ENCODE data around the gene SPATA2L. TPM values are rescaled to one million over a fixed set of nuclear protein-coding genes. Genes with fewer than 3 reads are reported as not detected.
A peak's percentile ranks its signal among the peaks of the same experiment; 100 is the strongest.

Gene SPATA2L
- polyA plus RNA-seq, 1 donor (not counting 4 experiments of a cell fraction or from before 2014, with no cell fraction given) = 1.7 TPM

GRCh38 chr16:89723279-89724250, 22.1 kb upstream of the SPATA2L start:
- Histone ChIP-seq H3K27me3 (ENCODE audit: control insufficient read depth, extremely low read depth, insufficient read depth, low read length) (no peaks in the 10 kb centered on the region), H3K36me3 (ENCODE audit: control insufficient read depth in 2 of 2, extremely low read depth in 1 of 2, insufficient read depth in 2 of 2, low read length in 2 of 2) (peaks cover 8 to 26% of the 10 kb centered on the region in 2 experiments), H3K9me3 (ENCODE audit: control insufficient read depth, low read depth, low read length) (no peaks in the 10 kb centered on the region), H3K9me1 (ENCODE audit: control insufficient read depth, extremely low read depth, insufficient read depth, low read length) (no peaks in the 10 kb centered on the region), H4K20me1 (ENCODE audit: control insufficient read depth, extremely low read depth, insufficient read depth, low read length) (peaks cover 12% of the 10 kb centered on the region), H2AFZ (ENCODE audit: control insufficient read depth, low read length) (no peak overlapping the region), H3K4me2 (ENCODE audit: control insufficient read depth, extremely low read depth, insufficient read depth, low read depth, low read length) (peak overlapping the region; percentile 97), H3K4me1 (ENCODE audit: control insufficient read depth, extremely low read depth, insufficient read depth, low read length) (peaks cover 32% of the 10 kb centered on the region), H3K79me2 (ENCODE audit: control insufficient read depth, insufficient read depth, low read length) (peaks cover 19% of the 10 kb centered on the region), H3K4me3 (ENCODE audit: control insufficient read depth in 2 of 3, extremely low read depth in 1 of 3, insufficient read depth in 2 of 3, low read depth in 1 of 3, low read length in 3 of 3) (peak overlapping the region; percentile 25 to 83 (median 64)), H3K9ac (ENCODE audit: control insufficient read depth, extremely low read depth, insufficient read depth, low read length) (peak overlapping the region; percentile 15), H3K27ac (ENCODE audit: control insufficient read depth, insufficient read depth, low read length) (no peak overlapping the region)
- TF ChIP-seq CTCF (optimal IDR thresholded peaks at IDR 0.05 in 1 of 3, IDR thresholded peaks at IDR 0.05 in 1 of 3, conservative IDR thresholded peaks at IDR 0.05 in 1 of 3; ENCODE audit: extremely low read depth in 1 of 3, insufficient read depth in 2 of 3, low read length in 3 of 3) (no peak), EZH2 (IDR thresholded peaks at IDR 0.05; ENCODE audit: low read length) (no peak)
- dilution Hi-C loops (cut with MboI; ENCODE audit: extremely low pct_ligation_motif_present, low sequenced_read_pairs) = no loop called here
- FAIRE-seq = no peak
- no peak for DNase-seq (ENCODE audit: low read depth, low spot score)

- Histone ChIP-seq H3K9ac (ENCODE audit: control insufficient read depth, extremely low read depth, insufficient read depth, low read length) (peak overlapping the region; percentile 73), H3K79me2 (ENCODE audit: control insufficient read depth, insufficient read depth, low read length) (peaks cover 19% of the 10 kb centered on the region), H3K4me1 (ENCODE audit: control insufficient read depth, extremely low read depth, insufficient read depth, low read length) (peaks cover 32% of the 10 kb centered on the region), H3K9me3 (ENCODE audit: control insufficient read depth, low read depth, low read length) (no peaks in the 10 kb centered on the region), H3K36me3 (ENCODE audit: control insufficient read depth in 2 of 2, extremely low read depth in 1 of 2, insufficient read depth in 2 of 2, low read length in 2 of 2) (peaks cover 6 to 22% of the 10 kb centered on the region in 2 experiments), H3K27me3 (ENCODE audit: control insufficient read depth, extremely low read depth, insufficient read depth, low read length) (no peaks in the 10 kb centered on the region), H3K4me3 (ENCODE audit: control insufficient read depth in 2 of 3, extremely low read depth in 1 of 3, insufficient read depth in 2 of 3, low read depth in 1 of 3, low read length in 3 of 3) (peak overlapping the region; percentile 64 to 84 (median 83)), H3K27ac (ENCODE audit: control insufficient read depth, insufficient read depth, low read length) (peak overlapping the region; percentile 52), H3K9me1 (ENCODE audit: control insufficient read depth, extremely low read depth, insufficient read depth, low read length) (no peaks in the 10 kb centered on the region), H2AFZ (ENCODE audit: control insufficient read depth, low read length) (no peak overlapping the region), H4K20me1 (ENCODE audit: control insufficient read depth, extremely low read depth, insufficient read depth, low read length) (peaks cover 12% of the 10 kb centered on the region), H3K4me2 (ENCODE audit: control insufficient read depth, extremely low read depth, insufficient read depth, low read depth, low read length) (peak overlapping the region; percentile 97)
- dilution Hi-C loops (cut with MboI; ENCODE audit: extremely low pct_ligation_motif_present, low sequenced_read_pairs) = no loop called here
- no peak for DNase-seq (ENCODE audit: low read depth, low spot score)
- TF ChIP-seq CTCF (optimal IDR thresholded peaks at IDR 0.05 in 1 of 3, IDR thresholded peaks at IDR 0.05 in 1 of 3, conservative IDR thresholded peaks at IDR 0.05 in 1 of 3; ENCODE audit: extremely low read depth in 1 of 3, insufficient read depth in 2 of 3, low read length in 3 of 3) = no peak
- TF ChIP-seq EZH2 (IDR thresholded peaks at IDR 0.05; ENCODE audit: low read length) = no peak
- FAIRE-seq = peak; percentile 26
Measured at GRCh38 chr16:89722392-89723278, 21.1 kb upstream of the SPATA2L start.
